ENCODE measurements around the gene HSD11B1L. TPM values are rescaled to one million over a fixed set of nuclear protein-coding genes. Genes with fewer than 3 reads are reported as not detected.
A peak's percentile ranks its signal among the peaks of the same experiment; 100 is the strongest.

HSD11B1L gene
- total RNA-seq, 1 donor from 2014 or later, result 116 TPM

- Histone ChIP-seq H3K27ac (no peak overlapping the region), H3K36me3 (peaks cover 16 to 21% of the 10 kb centered on the region in 2 donors), H3K4me1 (peaks cover 5 to 13% of the 10 kb centered on the region in 2 donors), H3K27me3 (no peaks in the 10 kb centered on the region), H3K9me3 (no peaks in the 10 kb centered on the region), H3K4me3 (no peak overlapping the region)
- intact Hi-C loops (cut with DNase I), result no loop called here
- TF ChIP-seq CTCF (IDR thresholded peaks at IDR 0.05), result no peak
- DNase-seq (ENCODE audit: low spot score in 2 of 2), result no peak
These were observed 36.5 kb downstream of the HSD11B1L start for GRCh38 chr19:5717215-5717935.

GRCh38 chr19:5718037-5718578 lies 37.3 kb downstream of the HSD11B1L start:
- DNase-seq (ENCODE audit: low spot score in 2 of 2), result no peak
- Histone ChIP-seq H3K36me3 (peaks cover 9 to 14% of the 10 kb centered on the region in 2 donors), H3K4me3 (peak overlapping the region; percentile 68 to 99), H3K27me3 (no peaks in the 10 kb centered on the region), H3K4me1 (peaks cover 5 to 13% of the 10 kb centered on the region in 2 donors), H3K27ac (no peak overlapping the region), H3K9me3 (no peaks in the 10 kb centered on the region)
- intact Hi-C loops (cut with DNase I), result no loop called here
- no peak for TF ChIP-seq CTCF (IDR thresholded peaks at IDR 0.05)

GRCh38 chr19:5718579-5719273 lies 37.9 kb downstream of the HSD11B1L start:
- H3K4me3 ChIP-seq, result peak overlapping the region; percentile 68 to 99
- no peak for TF ChIP-seq CTCF (IDR thresholded peaks at IDR 0.05)
- no peak for DNase-seq (ENCODE audit: low spot score in 2 of 2)
- peaks cover 5 to 13% of the 10 kb centered on the region in 2 donors for H3K4me1 ChIP-seq
- peak overlapping the region in 1 of 2 donors; percentile 98 for H3K27ac ChIP-seq
- peaks cover 3 to 8% of the 10 kb centered on the region in 2 donors for H3K36me3 ChIP-seq
- no peaks in the 10 kb centered on the region for H3K9me3 ChIP-seq
- H3K27me3 ChIP-seq, result no peaks in the 10 kb centered on the region
- intact Hi-C loops (cut with DNase I), result no loop called here

DNA sequence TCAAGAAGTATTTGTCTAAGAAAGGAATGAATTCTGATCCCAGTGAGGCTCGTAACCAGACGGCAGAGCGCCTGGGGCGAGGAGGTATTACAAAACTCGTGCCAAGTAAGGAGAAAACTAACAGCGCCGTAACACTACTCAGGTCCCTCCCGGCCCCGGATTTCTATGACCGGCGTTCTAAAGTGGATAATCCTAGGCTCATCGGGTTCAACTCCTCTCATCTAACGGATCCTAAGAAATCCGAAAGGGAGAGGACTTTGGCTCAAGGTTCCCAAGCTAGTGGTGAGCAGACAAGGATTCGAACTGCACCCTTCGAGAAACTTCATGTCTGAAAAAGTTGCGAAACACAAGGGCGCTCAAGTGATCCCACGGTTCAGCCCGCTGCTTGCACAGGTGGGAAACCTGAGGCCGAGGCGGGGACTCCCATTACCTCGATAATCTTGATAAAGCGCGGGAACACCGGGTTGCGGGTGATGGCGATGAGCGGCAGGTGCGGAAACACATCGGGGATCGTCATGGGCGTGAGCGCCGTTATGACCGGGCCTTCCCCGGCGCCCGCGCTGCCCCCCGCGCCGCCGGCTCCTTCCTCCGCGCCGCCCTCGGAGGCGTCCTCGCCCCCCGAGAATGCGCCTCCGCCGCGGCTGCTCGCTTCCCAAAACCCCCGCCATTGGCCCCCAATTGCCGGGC lies 38.6 kb downstream of the HSD11B1L start:
- peak overlapping the region; percentile 68 to 99 for H3K4me3 ChIP-seq
- H3K36me3 ChIP-seq, result peaks cover 0 to 4% of the 10 kb centered on the region in 2 donors
- peak in 1 of 3 experiments; percentile 14 for TF ChIP-seq CTCF (IDR thresholded peaks at IDR 0.05)
- no peaks in the 10 kb centered on the region for H3K27me3 ChIP-seq
- intact Hi-C loops (cut with DNase I), result no loop called here
- peaks cover 5 to 13% of the 10 kb centered on the region in 2 donors for H3K4me1 ChIP-seq
- H3K9me3 ChIP-seq, result no peaks in the 10 kb centered on the region
- DNase-seq (ENCODE audit: low spot score in 2 of 2), result no peak
- H3K27ac ChIP-seq, result peak overlapping the region; percentile 91 to 98

GRCh38 chr19:5719961-5720790 lies 39.3 kb downstream of the HSD11B1L start, which contains the start of the genes CATSPERD and LONP1:
Gene CATSPERD (plus strand): TSS chr19:5720637. CDS start chr19:5720738, 101 bp downstream.
Gene LONP1 (minus strand): TSS chr19:5720146. CDS start chr19:5720132, 14 bp downstream.
- Histone ChIP-seq H3K36me3 (peaks cover 0 to 4% of the 10 kb centered on the region in 2 donors), H3K27me3 (no peaks in the 10 kb centered on the region), H3K4me3 (peak within 1 kb of the TSS; percentile 68 to 99), H3K27ac (peak within 1 kb of the TSS; percentile 91 to 98), H3K4me1 (peaks cover 5 to 13% of the 10 kb centered on the region in 2 donors), H3K9me3 (no peaks in the 10 kb centered on the region)
- peak; percentile 89 to 99 for DNase-seq (ENCODE audit: low spot score in 2 of 2)
- intact Hi-C loops (cut with DNase I), result loop anchor here (1.0 to 2.0 kb wide), 4 partner anchors 30 to 98 kb away; partner anchors contain the start of genes DUS3L, HSD11B1L, RPL36 and SAFB2
- TF ChIP-seq CTCF (IDR thresholded peaks at IDR 0.05), result peak; percentile 90 to 94 (median 93)
